Caco-2 (cell line): ENCODE data around the gene COMMD3. TPM values are rescaled to one million over a fixed set of nuclear protein-coding genes. Genes with fewer than 3 reads are reported as not detected.
A peak's percentile ranks its signal among the peaks of the same experiment; 100 is the strongest.

ENCODE experiments used
- Bru-seq: library from RNA; stranded (reverse); fragments of 400-500 nt; gene quantifications from one replicate; lab custom pipeline; 2021; lab: Mats Ljungman, UMichigan
- BruChase-seq, 2 experiments: library from RNA; stranded (reverse); fragments of 400-500 nt; gene quantifications; one replicate each; lab custom pipeline; 2021; lab: Mats Ljungman, UMichigan
- BruUV-seq: library from RNA; stranded (reverse); fragments of 400-500 nt; replicated peaks from 2 replicates; lab custom pipeline; 2021; lab: Mats Ljungman, UMichigan
- CTCF ChIA-PET: fragments of 300-600 bp; sonication (Branson Sonifier 250); formaldehyde crosslinking; loops from one replicate; lab custom pipeline; 2022; ENCODE audit warnings: antibody characterized with exemption; lab: Charles Lee
- POLR2A ChIA-PET: fragments of 300-600 bp; sonication (Branson Sonifier 250); formaldehyde crosslinking; loops from one replicate; lab custom pipeline; 2022; ENCODE audit warnings: antibody characterized with exemption; lab: Charles Lee
- DNase-seq, 2 experiments: peaks; one replicate each; pipeline versions ENCODE4 v3.0.0 to v3.0.0-alpha.2; 2020 to 2022
- H3K27me3 ChIP-seq: replicated peaks from 2 replicates; pipeline ENCODE4 v1.6.0; 2011; ENCODE audit warnings: low read length; ENCODE audit not compliant: control insufficient read depth, insufficient read depth
- H3K36me3 ChIP-seq: 2 replicates; pipeline ENCODE4 v1.5.1; 2011; ENCODE audit warnings: low read length; ENCODE audit not compliant: control insufficient read depth, insufficient read depth
- H3K4me1 ChIP-seq: fragments of 250-450 bp; sonication (Bioruptor Pico); 2 replicates; pipeline ENCODE4 v1.5.1; 2020; ENCODE audit warnings: mild to moderate bottlenecking
- H3K4me3 ChIP-seq: 2 replicates; pipeline ENCODE4 v1.5.1; 2011; ENCODE audit warnings: low read depth, mild to moderate bottlenecking, control low read depth, low read length
- H3K9me3 ChIP-seq: fragments of 250-450 bp; sonication (Bioruptor Pico); 2 replicates; pipeline ENCODE4 v1.5.1; 2020; ENCODE audit warnings: mild to moderate bottlenecking, moderate library complexity
- H3K27ac Mint-ChIP-seq: one replicate; pipeline ENCODE4 v1.8.0; 2022; ENCODE audit warnings: mixed read lengths; ENCODE audit not compliant: unreplicated experiment
- H3K27me3 Mint-ChIP-seq: one replicate; pipeline ENCODE4 v1.8.0; 2022; ENCODE audit warnings: mixed read lengths; ENCODE audit not compliant: insufficient read depth, unreplicated experiment
- H3K36me3 Mint-ChIP-seq: one replicate; pipeline ENCODE4 v1.8.0; 2022; ENCODE audit warnings: mild to moderate bottlenecking, mixed read lengths; ENCODE audit not compliant: insufficient read depth, unreplicated experiment
- H3K4me1 Mint-ChIP-seq: one replicate; pipeline ENCODE4 v1.8.0; 2022; ENCODE audit warnings: low read depth, mixed read lengths; ENCODE audit not compliant: unreplicated experiment
- H3K4me3 Mint-ChIP-seq: one replicate; pipeline ENCODE4 v1.8.0; 2022; ENCODE audit warnings: mild to moderate bottlenecking, moderate library complexity, mixed read lengths; ENCODE audit not compliant: unreplicated experiment
- H3K9me3 Mint-ChIP-seq: one replicate; pipeline ENCODE4 v1.8.0; 2022; ENCODE audit warnings: mixed read lengths; ENCODE audit not compliant: unreplicated experiment
- CTCF ChIP-seq, 2 experiments: fragments of 200-600 bp in 1 of 2; IDR thresholded peaks; 1 replicate in 1 of 2; 2 replicates in 1 of 2; pipeline versions ENCODE4 v1.5.1 to v1.8.0; 2011 to 2022; ENCODE audit warnings: antibody characterized with exemption in 1 of 2, control low read depth in 1 of 2, inconsistent platforms in 1 of 2, low read depth in 1 of 2, low read length in 1 of 2, mild to moderate bottlenecking in 1 of 2, moderate library complexity in 1 of 2; ENCODE audit not compliant: insufficient read depth in 1 of 2, severe bottlenecking in 1 of 2, unreplicated experiment in 1 of 2
- intact Hi-C: fragments of 100-400 bp; cut with micrococcal nuclease; formaldehyde crosslinking; loops from one replicate; pipeline ENCODE4 v1.10.0; 2022; ENCODE audit not compliant: unreplicated experiment
- long read RNA-seq: library from polyadenylated mRNA; stranded (forward); transcript quantifications from one replicate; pipeline ENCODE4 v2.0.0, GENCODE V29; 2022
- total RNA-seq: library from RNA; stranded (reverse); gene quantifications from 2 replicates; pipeline ENCODE4 v1.2.3, GENCODE V29; 2022

The COMMD3 gene
- total RNA-seq (50.7 and 55.4 TPM in 2 replicates), Bru-seq, nascent RNA (percentile 87 among the genes with signal in this experiment), BruChase-seq, experiment 1, labeled RNA remaining after a 2-hour chase (percentile 88 among the genes with signal in this experiment), BruChase-seq, experiment 2, labeled RNA remaining after a 6-hour chase (percentile 94 among the genes with signal in this experiment)
- long read RNA-seq, transcript COMMD3-201 (8 exons, 1,342 nt), result major isoform, 71 of 100 reads
- long read RNA-seq, partial matches to known transcripts, result 8 of 100 reads
- long read RNA-seq, other reads (novel, unspliced or antisense), result 18 of 100 reads

- no peak for TF ChIP-seq CTCF (IDR thresholded peaks at IDR 0.05; ENCODE audit: insufficient read depth in 1 of 2, low read depth in 1 of 2, low read length in 1 of 2, severe bottlenecking in 1 of 2, unreplicated experiment in 1 of 2)
- H3K27me3 Mint-ChIP-seq, result no peaks in the 10 kb centered on the region
- H3K36me3 Mint-ChIP-seq, result peaks cover 20% of the 10 kb centered on the region
- intact Hi-C loops, result loop anchor here (1.0 to 10.0 kb wide), 5 partner anchors 24 to 328 kb away; partner anchors contain the start of gene DNAJC1
- no peaks in the 10 kb centered on the region for H3K9me3 Mint-ChIP-seq
- peaks cover 6% of the 10 kb centered on the region for H3K4me1 Mint-ChIP-seq
- Histone ChIP-seq H3K4me1 (peaks cover 11% of the 10 kb centered on the region; the same call in 1 of the 2 replicates), H3K36me3 (no peaks in the 10 kb centered on the region), H3K27me3 (no peaks in the 10 kb centered on the region), H3K4me3 (peak within 1 kb of the TSS; percentile 77), H3K9me3 (no peaks in the 10 kb centered on the region)
- BruUV-seq, result no TSS peak
- H3K27ac Mint-ChIP-seq, result peak within 1 kb of the TSS; percentile 95
- ChIA-PET POLR2A (interaction anchor here (0.6 to 1.7 kb wide), 11 partner anchors 8 to 313 kb away, joined by 3 to 16 read pairs (median 4); partner anchors contain the start of gene DNAJC1), CTCF (interaction anchor here (0.6 to 1.1 kb wide), 4 partner anchors 24 to 213 kb away, joined by 3 to 6 read pairs (median 4); no protein-coding TSS in a partner anchor)
- DNase-seq, result peak; percentile 89 to 90
- peak within 1 kb of the TSS; percentile 94 for H3K4me3 Mint-ChIP-seq
Observed at GRCh38 chr10:22316286-22317075, at the start of gene COMMD3. COMMD3 (plus strand) TSS chr10:22316388; CDS start chr10:22316418, 30 bp downstream.

- ChIA-PET POLR2A (no interaction called here), CTCF (no interaction called here)
- H3K4me3 ChIP-seq, result no peak overlapping the region
- no peak for TF ChIP-seq CTCF (IDR thresholded peaks at IDR 0.05; ENCODE audit: insufficient read depth in 1 of 2, low read depth in 1 of 2, low read length in 1 of 2, severe bottlenecking in 1 of 2, unreplicated experiment in 1 of 2)
- intact Hi-C loops, result no loop called here
- peaks cover 18% of the 10 kb centered on the region for H3K27me3 Mint-ChIP-seq
- H3K4me3 Mint-ChIP-seq, result no peak overlapping the region
- no TSS peak for BruUV-seq
- no peaks in the 10 kb centered on the region for H3K4me1 Mint-ChIP-seq
- no peaks in the 10 kb centered on the region for H3K9me3 Mint-ChIP-seq
- H3K4me1 ChIP-seq, result no peaks in the 10 kb centered on the region
- no peaks in the 10 kb centered on the region for H3K27me3 ChIP-seq
- H3K36me3 ChIP-seq, result no peaks in the 10 kb centered on the region
- no peaks in the 10 kb centered on the region for H3K9me3 ChIP-seq
- no peaks in the 10 kb centered on the region for H3K36me3 Mint-ChIP-seq
- no peak for DNase-seq
- H3K27ac Mint-ChIP-seq, result no peak overlapping the region
Observed at GRCh38 chr10:22268503-22268902, 47.7 kb upstream of the COMMD3 start.

GRCh38 chr10:22271786-22272185 lies 44.4 kb upstream of the COMMD3 start:
- H3K4me1 ChIP-seq, result no peaks in the 10 kb centered on the region
- intact Hi-C loops, result no loop called here
- Mint-ChIP-seq H3K36me3 (no peaks in the 10 kb centered on the region), H3K4me1 (no peaks in the 10 kb centered on the region), H3K9me3 (no peaks in the 10 kb centered on the region), H3K27ac (no peak overlapping the region), H3K4me3 (no peak overlapping the region), H3K27me3 (peaks cover 8% of the 10 kb centered on the region)
- H3K9me3 ChIP-seq, result no peaks in the 10 kb centered on the region
- H3K27me3 ChIP-seq, result no peaks in the 10 kb centered on the region
- TF ChIP-seq CTCF (IDR thresholded peaks at IDR 0.05; ENCODE audit: insufficient read depth in 1 of 2, low read depth in 1 of 2, low read length in 1 of 2, severe bottlenecking in 1 of 2, unreplicated experiment in 1 of 2), result no peak
- H3K36me3 ChIP-seq, result no peaks in the 10 kb centered on the region
- no peak overlapping the region for H3K4me3 ChIP-seq
- no TSS peak for BruUV-seq
- ChIA-PET CTCF (interaction anchor here (0.7 kb wide), 1 partner anchor 45 kb away, joined by 5 read pairs; the partner anchor contains the start of gene COMMD3), POLR2A (no interaction called here)
- DNase-seq, result no peak
